Activated T-helper 17 cell treated with anti-CD3 and anti-CD28 coated beads, Interleukin-2, amount 50 U/mL, for 72 hours (primary cell): ENCODE measurements around the gene IMMP2L. TPM values are rescaled to one million over a fixed set of nuclear protein-coding genes. Genes with fewer than 3 reads are reported as not detected.
"Not testable (repeated sequence)": the region's sequence is repeated elsewhere in the genome, so short reads cannot be mapped to it uniquely, and the experiment has no call there.

Source experiments
- ATAC-seq: fragments of 150-1000 bp; cut with Tn5 transposase; replicated peaks from 2 replicates; pipeline ENCODE4 v1.10.0; 2021; ENCODE audit warnings: mild to moderate bottlenecking, moderate library complexity
- H3K27ac Mint-ChIP-seq: one replicate; pipeline ENCODE4 v1.8.0; 2022; ENCODE audit warnings: mixed read lengths
- H3K27me3 Mint-ChIP-seq: one replicate; pipeline ENCODE4 v1.8.0; 2022; ENCODE audit warnings: mixed read lengths
- H3K36me3 Mint-ChIP-seq: one replicate; pipeline ENCODE4 v1.8.0; 2022; ENCODE audit warnings: low read depth, mild to moderate bottlenecking, mixed read lengths
- H3K4me1 Mint-ChIP-seq: one replicate; pipeline ENCODE4 v1.8.0; 2022; ENCODE audit warnings: mixed read lengths
- H3K4me3 Mint-ChIP-seq: one replicate; pipeline ENCODE4 v1.8.0; 2022; ENCODE audit warnings: mild to moderate bottlenecking, mixed read lengths
- H3K9me3 Mint-ChIP-seq: one replicate; pipeline ENCODE4 v1.8.0; 2022; ENCODE audit warnings: mixed read lengths
- total RNA-seq, 2 donors: library from RNA; stranded (reverse); gene quantifications; one replicate each; pipeline ENCODE4 v1.2.3, GENCODE V29; 2022

The IMMP2L gene
- total RNA-seq, 2 donors from 2014 or later, result 9.5 to 27.6 TPM

DNA sequence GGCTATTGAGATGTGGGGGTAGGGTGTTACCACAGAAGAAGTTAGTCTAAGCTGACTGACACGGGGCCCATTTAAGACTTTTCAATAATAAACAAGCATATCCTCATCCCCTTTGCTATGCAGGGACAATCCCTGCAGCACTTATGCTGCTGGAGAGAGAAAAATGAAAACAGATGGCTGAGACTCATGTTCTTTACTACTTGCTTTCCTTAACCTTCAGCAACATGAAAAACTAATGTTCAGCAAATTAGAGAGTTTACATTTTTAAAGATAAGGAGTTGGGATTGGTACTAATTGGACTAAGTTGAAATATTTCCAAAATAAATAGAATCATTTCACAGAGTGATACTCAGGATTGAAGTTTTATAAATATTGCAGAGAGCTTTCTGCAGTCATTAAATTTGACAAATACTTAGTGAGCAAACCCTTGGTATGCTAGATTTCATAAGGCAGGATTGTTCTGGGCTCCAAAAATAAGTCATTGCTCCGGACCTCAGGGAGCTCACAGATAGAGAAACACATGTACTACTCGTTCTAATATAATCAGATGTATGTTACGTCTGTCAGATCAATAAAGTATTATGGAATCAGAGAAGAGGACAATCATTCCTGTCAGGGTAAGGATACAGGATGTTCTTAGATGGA is 618.5 kb downstream of the IMMP2L start:
- no peak overlapping the region for H3K4me3 Mint-ChIP-seq
- no peaks in the 10 kb centered on the region for H3K36me3 Mint-ChIP-seq
- H3K4me1 Mint-ChIP-seq, result no peaks in the 10 kb centered on the region
- H3K27ac Mint-ChIP-seq, result no peak overlapping the region
- H3K27me3 Mint-ChIP-seq, result no peaks in the 10 kb centered on the region
- ATAC-seq, result no peak
- H3K9me3 Mint-ChIP-seq, result no peaks in the 10 kb centered on the region

GRCh38 chr7:110941385-110941784 is 620.9 kb downstream of the IMMP2L start:
- H3K9me3 Mint-ChIP-seq, result no peaks in the 10 kb centered on the region
- H3K4me3 Mint-ChIP-seq, result no peak overlapping the region
- H3K36me3 Mint-ChIP-seq, result no peaks in the 10 kb centered on the region
- H3K4me1 Mint-ChIP-seq, result no peaks in the 10 kb centered on the region
- no peaks in the 10 kb centered on the region for H3K27me3 Mint-ChIP-seq
- H3K27ac Mint-ChIP-seq, result no peak overlapping the region
- ATAC-seq, result no peak

GRCh38 chr7:110940756-110941155 is 621.5 kb downstream of the IMMP2L start:
- H3K27ac Mint-ChIP-seq, result no peak overlapping the region
- no peaks in the 10 kb centered on the region for H3K4me1 Mint-ChIP-seq
- H3K4me3 Mint-ChIP-seq, result no peak overlapping the region
- ATAC-seq, result no peak
- H3K27me3 Mint-ChIP-seq, result no peaks in the 10 kb centered on the region
- H3K9me3 Mint-ChIP-seq, result no peaks in the 10 kb centered on the region
- no peaks in the 10 kb centered on the region for H3K36me3 Mint-ChIP-seq

DNA sequence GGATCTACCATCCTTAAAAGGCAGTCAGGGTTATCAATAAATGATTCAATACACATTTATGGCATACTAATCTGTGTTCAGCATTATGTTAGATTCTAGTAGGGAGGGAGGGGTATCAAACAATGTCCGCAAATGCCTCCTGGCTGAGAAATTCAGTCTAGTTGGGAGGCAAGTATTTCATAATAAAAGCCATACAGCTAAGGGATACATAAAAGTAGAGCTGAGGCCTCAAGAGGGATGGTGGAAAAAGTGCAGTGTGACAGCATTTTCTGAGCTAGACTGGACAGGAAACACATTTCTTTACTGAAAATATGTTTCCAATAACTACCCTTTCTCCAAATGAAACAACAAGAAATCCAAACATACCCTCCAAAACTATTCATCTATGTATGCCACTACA is 624.1 kb downstream of the IMMP2L start:
- Mint-ChIP-seq H3K36me3 (no peaks in the 10 kb centered on the region), H3K27ac (no peak overlapping the region)
- no peak for ATAC-seq

GRCh38 chr7:110936665-110937064 is 625.6 kb downstream of the IMMP2L start:
- H3K4me3 Mint-ChIP-seq, ATAC-seq, H3K4me1 Mint-ChIP-seq, H3K9me3 Mint-ChIP-seq, H3K27ac Mint-ChIP-seq, H3K36me3 Mint-ChIP-seq, H3K27me3 Mint-ChIP-seq: not testable (repeated sequence)

More for the DNA sequence above, 624.1 kb downstream of the IMMP2L start:
- H3K27me3 Mint-ChIP-seq, result no peaks in the 10 kb centered on the region
- no peak overlapping the region for H3K4me3 Mint-ChIP-seq
- no peaks in the 10 kb centered on the region for H3K9me3 Mint-ChIP-seq
- no peaks in the 10 kb centered on the region for H3K4me1 Mint-ChIP-seq

- H3K36me3 Mint-ChIP-seq, result no peaks in the 10 kb centered on the region
- no peak overlapping the region for H3K27ac Mint-ChIP-seq
- no peak for ATAC-seq
Measured at GRCh38 chr7:110929480-110930249, 632.6 kb downstream of the IMMP2L start.

DNA sequence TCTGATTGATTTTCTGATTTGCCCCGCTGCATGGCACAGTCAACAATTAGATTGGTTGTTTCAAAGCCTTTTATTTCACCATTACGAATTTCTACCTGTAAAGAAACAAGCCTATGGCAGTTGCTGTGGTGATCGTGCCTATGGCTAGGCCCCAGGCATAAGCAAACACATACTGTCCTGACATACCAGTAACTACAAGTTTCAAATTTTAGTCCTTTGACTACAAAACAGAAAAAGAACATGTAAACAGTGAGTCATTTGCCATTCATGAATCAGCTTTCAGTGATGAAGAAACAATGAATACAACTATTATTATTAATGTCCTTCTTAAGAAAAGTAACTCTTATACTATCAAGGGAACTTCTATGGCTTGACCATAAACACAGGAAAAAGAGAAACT is 639.4 kb downstream of the IMMP2L start:
- ATAC-seq, result peak; percentile 55
- Mint-ChIP-seq H3K4me1 (peaks cover 6% of the 10 kb centered on the region), H3K36me3 (no peaks in the 10 kb centered on the region)

More at GRCh38 chr7:110929480-110930249, 632.6 kb downstream of the IMMP2L start:
- Mint-ChIP-seq H3K4me3 (no peak overlapping the region), H3K9me3 (no peaks in the 10 kb centered on the region), H3K4me1 (no peaks in the 10 kb centered on the region), H3K27me3 (no peaks in the 10 kb centered on the region)

GRCh38 chr7:110921595-110922151 is 640.6 kb downstream of the IMMP2L start:
- no peaks in the 10 kb centered on the region for H3K36me3 Mint-ChIP-seq
- no peaks in the 10 kb centered on the region for H3K27me3 Mint-ChIP-seq
- H3K4me1 Mint-ChIP-seq, result peaks cover 6% of the 10 kb centered on the region
- H3K9me3 Mint-ChIP-seq, result no peaks in the 10 kb centered on the region
- ATAC-seq, result no peak
- H3K4me3 Mint-ChIP-seq, result no peak overlapping the region
- no peak overlapping the region for H3K27ac Mint-ChIP-seq

More for the DNA sequence above, 639.4 kb downstream of the IMMP2L start:
- H3K4me3 Mint-ChIP-seq, result no peak overlapping the region
- no peaks in the 10 kb centered on the region for H3K9me3 Mint-ChIP-seq
- no peaks in the 10 kb centered on the region for H3K27me3 Mint-ChIP-seq
- H3K27ac Mint-ChIP-seq, result no peak overlapping the region

DNA sequence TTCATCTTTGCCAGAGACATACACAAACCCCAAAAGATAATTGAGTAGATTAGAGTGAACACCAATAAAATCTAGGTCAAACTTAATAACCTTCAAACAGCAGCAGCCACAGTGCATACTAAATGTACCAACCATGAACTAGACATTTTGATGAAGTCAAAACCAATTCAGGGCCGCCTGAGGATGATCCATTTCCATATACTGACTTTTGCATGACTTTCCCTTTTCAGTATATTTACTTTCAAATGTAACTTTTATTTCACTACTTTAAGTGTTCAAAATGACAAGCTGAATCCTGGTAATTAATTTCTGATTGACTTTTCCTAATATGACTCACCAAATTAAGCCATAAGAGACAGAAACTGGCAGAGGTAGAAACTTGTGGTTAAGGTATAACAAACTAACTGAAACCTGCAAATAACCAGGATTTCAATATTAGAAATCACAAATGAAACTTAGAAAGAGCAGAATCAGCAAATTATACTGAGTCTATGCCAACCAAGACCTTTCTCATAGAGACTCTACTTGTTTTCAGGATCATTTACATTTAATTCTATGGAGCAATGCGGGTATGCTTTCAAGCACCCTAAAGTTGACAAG is 643.2 kb downstream of the IMMP2L start:
- peaks cover 6% of the 10 kb centered on the region for H3K4me1 Mint-ChIP-seq
- no peak overlapping the region for H3K4me3 Mint-ChIP-seq

DNA sequence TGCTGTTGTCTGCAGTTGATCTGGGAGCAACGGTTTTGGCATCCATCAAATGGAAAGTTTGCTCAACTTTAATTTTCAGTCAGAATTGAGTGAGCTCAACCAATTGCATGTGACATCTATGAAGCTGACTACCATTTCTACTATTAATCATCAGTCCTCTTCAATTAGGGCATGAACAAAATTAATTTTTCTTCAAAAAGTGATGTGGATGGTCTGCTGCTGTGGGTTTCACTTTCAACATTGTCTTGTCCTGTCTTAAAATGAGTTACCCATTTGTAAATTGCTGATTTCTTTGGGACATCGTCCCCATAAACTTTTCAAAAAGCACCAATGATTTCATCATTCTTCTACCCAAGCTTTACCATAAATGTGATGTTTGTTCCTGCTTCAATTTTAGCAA is 648.0 kb downstream of the IMMP2L start:
- no peaks in the 10 kb centered on the region for H3K9me3 Mint-ChIP-seq
- no peak for ATAC-seq
- no peak overlapping the region for H3K4me3 Mint-ChIP-seq
- no peaks in the 10 kb centered on the region for H3K36me3 Mint-ChIP-seq
- no peak overlapping the region for H3K27ac Mint-ChIP-seq
- peaks cover 6% of the 10 kb centered on the region for H3K4me1 Mint-ChIP-seq
- no peaks in the 10 kb centered on the region for H3K27me3 Mint-ChIP-seq

More for the DNA sequence above, 643.2 kb downstream of the IMMP2L start:
- ATAC-seq, result peak; percentile 47
- Mint-ChIP-seq H3K27ac (no peak overlapping the region), H3K36me3 (no peaks in the 10 kb centered on the region), H3K9me3 (no peaks in the 10 kb centered on the region), H3K27me3 (no peaks in the 10 kb centered on the region)

DNA sequence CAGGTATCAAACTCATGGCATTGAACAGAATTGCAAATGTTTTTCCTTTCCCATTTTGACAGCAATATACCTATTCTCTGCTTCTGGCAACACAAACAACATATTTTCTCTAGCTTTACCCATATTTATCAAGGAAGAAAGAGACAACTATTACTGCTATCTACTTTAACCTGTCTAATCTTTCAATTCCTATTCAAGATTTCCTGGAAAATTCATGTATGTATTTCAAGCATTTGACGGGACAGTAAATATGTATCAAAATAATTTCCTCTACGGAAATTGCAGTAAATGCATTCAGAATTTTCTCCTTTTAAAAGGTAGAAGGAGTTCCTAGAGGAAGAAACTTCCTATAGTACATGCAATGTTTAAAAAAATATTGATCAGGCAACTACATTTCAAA is 650.7 kb downstream of the IMMP2L start:
- Mint-ChIP-seq H3K4me1 (no peaks in the 10 kb centered on the region), H3K9me3 (no peaks in the 10 kb centered on the region), H3K4me3 (no peak overlapping the region), H3K27ac (no peak overlapping the region), H3K36me3 (no peaks in the 10 kb centered on the region), H3K27me3 (no peaks in the 10 kb centered on the region)
- ATAC-seq, result no peak

GRCh38 chr7:110909117-110909516 is 653.2 kb downstream of the IMMP2L start:
- no peaks in the 10 kb centered on the region for H3K36me3 Mint-ChIP-seq
- H3K27ac Mint-ChIP-seq, result no peak overlapping the region
- no peak overlapping the region for H3K4me3 Mint-ChIP-seq
- H3K9me3 Mint-ChIP-seq, result no peaks in the 10 kb centered on the region
- no peaks in the 10 kb centered on the region for H3K27me3 Mint-ChIP-seq
- no peak for ATAC-seq
- H3K4me1 Mint-ChIP-seq, result peaks cover 4% of the 10 kb centered on the region

GRCh38 chr7:110905773-110906566 is 656.3 kb downstream of the IMMP2L start:
- Mint-ChIP-seq H3K9me3 (no peaks in the 10 kb centered on the region), H3K27ac (no peak overlapping the region), H3K27me3 (no peaks in the 10 kb centered on the region), H3K4me1 (peaks cover 4% of the 10 kb centered on the region), H3K4me3 (no peak overlapping the region), H3K36me3 (no peaks in the 10 kb centered on the region)
- peak; percentile 70 for ATAC-seq

GRCh38 chr7:110898516-110898915 is 663.8 kb downstream of the IMMP2L start:
- Mint-ChIP-seq H3K36me3 (no peaks in the 10 kb centered on the region), H3K27me3 (no peaks in the 10 kb centered on the region), H3K9me3 (peaks cover 4% of the 10 kb centered on the region), H3K27ac (no peak overlapping the region), H3K4me1 (no peaks in the 10 kb centered on the region), H3K4me3 (no peak overlapping the region)
- no peak for ATAC-seq
